Esophagus muscularis mucosa (tissue), 4 donors: ENCODE data around the gene RPRD2. TPM values are rescaled to one million over a fixed set of nuclear protein-coding genes. Genes with fewer than 3 reads are reported as not detected.

ENCODE experiments used
- DNase-seq: peaks from one replicate; pipeline ENCODE4 v3.0.0-alpha.2; 2017; ENCODE audit errors: extremely low spot score
- H3K27ac ChIP-seq, 4 donors: fragments of 200-600 bp; sonication (generic); replicated peaks in 1 of 4; 1 replicate in 3 of 4; 2 replicates in 1 of 4; pipeline ENCODE4 v1.5.1; 2016 to 2019; ENCODE audit warnings: mild to moderate bottlenecking in 1 of 4
- H3K27me3 ChIP-seq, 4 donors: fragments of 200-600 bp; sonication (generic); one replicate each; pipeline versions ENCODE4 v1.5.1 to v1.6.0; 2016 to 2019
- H3K36me3 ChIP-seq, 4 donors: fragments of 200-600 bp; sonication (generic); one replicate each; pipeline ENCODE4 v1.5.1; 2016 to 2019
- H3K4me1 ChIP-seq, 4 donors: fragments of 200-600 bp; sonication (generic); one replicate each; pipeline ENCODE4 v1.5.1; 2016 to 2019
- H3K4me3 ChIP-seq, 4 donors: fragments of 200-600 bp; sonication (generic); 1 replicate in 2 of 4; 2 replicates in 2 of 4; pipeline ENCODE4 v1.5.1; 2016 to 2019; ENCODE audit warnings: mild to moderate bottlenecking in 4 of 4, moderate library complexity in 1 of 4
- H3K9me3 ChIP-seq, 4 donors: fragments of 200-600 bp; sonication (generic); 1 replicate in 3 of 4; 2 replicates in 1 of 4; pipeline ENCODE4 v1.5.1; 2016 to 2019
- CTCF ChIP-seq, 3 experiments: fragments of 200-600 bp in 2 of 3; fragments of 450-650 bp in 1 of 3; sonication (generic) in 2 of 3; IDR thresholded peaks; one replicate each; pipeline ENCODE4 v1.5.1; 2017 to 2019; ENCODE audit warnings: antibody characterized with exemption in 3 of 3, mild to moderate bottlenecking in 2 of 3, moderate library complexity in 1 of 3
- EP300 ChIP-seq: sonication (generic); formaldehyde crosslinking; IDR thresholded peaks from one replicate; pipeline ENCODE4 v1.6.1; 2017; ENCODE audit warnings: antibody characterized with exemption
- POLR2A ChIP-seq: fragments of 450-650 bp; IDR thresholded peaks from one replicate; pipeline ENCODE4 v1.6.1; 2017; ENCODE audit warnings: antibody characterized with exemption, moderate library complexity, mild to moderate bottlenecking, low read depth
- POLR2AphosphoS5 ChIP-seq, 2 donors: sonication (generic); formaldehyde crosslinking; IDR thresholded peaks; one replicate each; pipeline ENCODE4 v1.6.1; 2017; ENCODE audit warnings: antibody characterized with exemption in 2 of 2
- WGBS: methylation state at CpG from one replicate; pipeline ENCODE4 v1.1.5; 2018; 5-methylcytosine and 5-hydroxymethylcytosine counted together
- intact Hi-C: fragments of 100-400 bp; cut with DNase I; formaldehyde crosslinking; loops from one replicate; pipeline ENCODE4 v1.15.1; 2023
- total RNA-seq, 4 donors: library from RNA; depleted of rRNA; stranded (reverse); fragments of >200 nt; gene quantifications; one replicate each; pipeline versions ENCODE4 v1.1.0 to v1.2.1, GENCODE V29; 2016

Gene RPRD2
- total RNA-seq, 4 donors from 2014 or later = 20.0 to 27.9 (median 24.8) TPM

GRCh38 chr1:150479927-150480352 is 116.0 kb downstream of the RPRD2 start:
- DNase-seq = no peak
- H3K9me3 ChIP-seq = no peaks in the 10 kb centered on the region
- H3K4me1 ChIP-seq = peaks cover 0 to 10% (median 6%) of the 10 kb centered on the region in 4 donors
- H3K4me3 ChIP-seq = no peak overlapping the region
- WGBS = 61% methylated on average over 2 of the region's 2 CpGs
- intact Hi-C loops = no loop called here
- no peaks in the 10 kb centered on the region for H3K36me3 ChIP-seq
- TF ChIP-seq POLR2AphosphoS5 (IDR thresholded peaks at IDR 0.05) = no peak
- TF ChIP-seq CTCF (IDR thresholded peaks at IDR 0.05) = no peak
- TF ChIP-seq EP300 = no peak
- no peak for TF ChIP-seq POLR2A
- no peak overlapping the region for H3K27ac ChIP-seq
- no peaks in the 10 kb centered on the region for H3K27me3 ChIP-seq

- no peak overlapping the region for H3K4me3 ChIP-seq
- peaks cover 0 to 8% (median 2%) of the 10 kb centered on the region in 4 donors for H3K36me3 ChIP-seq
- H3K9me3 ChIP-seq = no peaks in the 10 kb centered on the region
- H3K27me3 ChIP-seq = no peaks in the 10 kb centered on the region
- H3K27ac ChIP-seq = no peak overlapping the region
- H3K4me1 ChIP-seq = peaks cover 9 to 18% (median 12%) of the 10 kb centered on the region in 4 donors
- intact Hi-C loops = no loop called here
- no peak for DNase-seq
- TF ChIP-seq CTCF (IDR thresholded peaks at IDR 0.05) (no peak), EP300 (no peak), POLR2AphosphoS5 (IDR thresholded peaks at IDR 0.05) (no peak), POLR2A (no peak)
- 82% methylated on average over 5 of the region's 5 CpGs for WGBS
Observed at GRCh38 chr1:150484431-150484830, 120.5 kb downstream of the RPRD2 start.

GRCh38 chr1:150484861-150485260 is 120.9 kb downstream of the RPRD2 start:
- H3K27ac ChIP-seq = no peak overlapping the region
- no peak for TF ChIP-seq EP300
- TF ChIP-seq CTCF (IDR thresholded peaks at IDR 0.05) = peak in 1 of 3 experiments; percentile 8
- TF ChIP-seq POLR2AphosphoS5 (IDR thresholded peaks at IDR 0.05) = no peak
- TF ChIP-seq POLR2A = no peak
- intact Hi-C loops = no loop called here
- H3K9me3 ChIP-seq = no peaks in the 10 kb centered on the region
- peaks cover 9 to 18% (median 12%) of the 10 kb centered on the region in 4 donors for H3K4me1 ChIP-seq
- peaks cover 0 to 12% (median 6%) of the 10 kb centered on the region in 4 donors for H3K36me3 ChIP-seq
- no peak overlapping the region for H3K4me3 ChIP-seq
- WGBS = 14% methylated on average over 2 of the region's 2 CpGs
- DNase-seq = no peak
- H3K27me3 ChIP-seq = no peaks in the 10 kb centered on the region

- Histone ChIP-seq H3K4me1 (peaks cover 9 to 18% (median 12%) of the 10 kb centered on the region in 4 donors), H3K9me3 (no peaks in the 10 kb centered on the region), H3K27me3 (no peaks in the 10 kb centered on the region), H3K36me3 (peaks cover 6 to 35% (median 26%) of the 10 kb centered on the region in 4 donors), H3K4me3 (peak within 1 kb of the TSS; percentile 64 to 93 (median 72)), H3K27ac (peak within 1 kb of the TSS; percentile 72 to 78 (median 76))
- intact Hi-C loops = no loop called here
- peak in 2 of 3 experiments; percentile 34 to 41 for TF ChIP-seq CTCF (IDR thresholded peaks at IDR 0.05)
- TF ChIP-seq EP300 = no peak
- peak; percentile 77 to 86 for TF ChIP-seq POLR2AphosphoS5 (IDR thresholded peaks at IDR 0.05)
- TF ChIP-seq POLR2A = no peak
- 0% methylated on average over 29 of the region's 30 CpGs for WGBS
- peak; percentile 98 for DNase-seq
Observed at GRCh38 chr1:150486966-150487762, 123.2 kb downstream of the RPRD2 start, which contains the start of gene TARS2. TARS2 (plus strand) TSS chr1:150487419; CDS start chr1:150487451, 32 bp downstream.
